Dermis microvascular lymphatic vessel endothelial cell (primary cell): Measurements from ENCODE around the gene RAB10. TPM values are rescaled to one million over a fixed set of nuclear protein-coding genes. Genes with fewer than 3 reads are reported as not detected.
"Not testable (repeated sequence)": the region's sequence is repeated elsewhere in the genome, so short reads cannot be mapped to it uniquely, and the experiment has no call there.

Experiments
- DNase-seq, 2 donors: peaks; one replicate each; pipeline versions ENCODE4 v3.0.0 to v3.0.0-alpha.2; 2010; ENCODE audit warnings: low read depth in 2 of 2
- total RNA-seq: library from RNA; depleted of rRNA; stranded (reverse); fragments of >200 nt; gene quantifications from 2 replicates; pipeline ENCODE4 v1.2.1, GENCODE V29; 2014

Gene RAB10
- total RNA-seq, 1 donor from 2014 or later: 46.2 TPM

- DNase-seq: no peak
Measured at GRCh38 chr2:26016012-26016705, 17.7 kb upstream of the RAB10 start.

GRCh38 chr2:26016706-26017045, 17.2 kb upstream of the RAB10 start:
- DNase-seq: not testable (repeated sequence)

- no peak for DNase-seq
Measured at GRCh38 chr2:26017464-26018183, 16.3 kb upstream of the RAB10 start.

GRCh38 chr2:26018184-26019055, 15.5 kb upstream of the RAB10 start:
- peak in 1 of 2 donors; percentile 62 for DNase-seq

- no peak for DNase-seq
Measured at GRCh38 chr2:26020231-26020640, 13.6 kb upstream of the RAB10 start.

- DNase-seq: no peak
Measured at GRCh38 chr2:26024260-26024659, 9.6 kb upstream of the RAB10 start.

GRCh38 chr2:26025509-26025908, 8.4 kb upstream of the RAB10 start:
- DNase-seq: no peak

- not testable (repeated sequence) for DNase-seq
Measured at GRCh38 chr2:26028083-26028482, 5.8 kb upstream of the RAB10 start.

- DNase-seq: not testable (repeated sequence)
Measured at GRCh38 chr2:26032586-26033269, 1.2 kb upstream of the RAB10 start.

- DNase-seq: peak; percentile 51 to 80
Measured at GRCh38 chr2:26033270-26033817, 540 bp upstream of the RAB10 start.

- peak in 1 of 2 donors; percentile 49 for DNase-seq
Measured at GRCh38 chr2:26034637-26034992, 731 bp downstream of the RAB10 start.

GRCh38 chr2:26035090-26035743, 1.3 kb downstream of the RAB10 start:
- DNase-seq: peak in 1 of 2 donors; percentile 20

- no peak for DNase-seq
Measured at GRCh38 chr2:26039603-26040323, 5.9 kb downstream of the RAB10 start.

GRCh38 chr2:26043109-26043508, 9.2 kb downstream of the RAB10 start:
- no peak for DNase-seq

GRCh38 chr2:26043862-26044696, 10.2 kb downstream of the RAB10 start:
- DNase-seq: peak; percentile 11 to 28

- no peak for DNase-seq
Measured at GRCh38 chr2:26048791-26049190, 14.9 kb downstream of the RAB10 start.

GRCh38 chr2:26049641-26050040, 15.8 kb downstream of the RAB10 start:
- no peak for DNase-seq

GRCh38 chr2:26052740-26053139, 18.9 kb downstream of the RAB10 start:
- no peak for DNase-seq
